GM10248 (cell line): ENCODE measurements around the gene AAGAB.
A peak's percentile ranks its signal among the peaks of the same experiment; 100 is the strongest.

Experiments
- CTCF ChIA-PET: fragments of 300-600 bp; sonication (Branson Sonifier 250); formaldehyde crosslinking; extraction: SDS; loops from one replicate; lab custom pipeline; 2021; ENCODE audit warnings: antibody characterized with exemption; lab: Yijun Ruan, JAX
- POLR2A ChIA-PET: fragments of 350-650 bp; sonication (Branson Sonifier 250); formaldehyde crosslinking; extraction: SDS; loops from one replicate; lab custom pipeline; 2020; ENCODE audit warnings: antibody characterized with exemption; lab: Yijun Ruan, JAX
- DNase-seq: peaks from one replicate; pipeline ENCODE4 v3.0.0; 2012; ENCODE audit errors: extremely low spot score
- TF ChIP-seq, protein P1 (sequence below): IDR thresholded peaks from 2 replicates; pipeline ENCODE4 v1.5.1; 2012; ENCODE audit warnings: mild to moderate bottlenecking, low read depth; ENCODE audit errors: extremely low read depth, missing control alignments, control extremely low read depth

AAGAB gene

GRCh38 chr15:67176195-67176971 lies 78.1 kb downstream of the AAGAB start:
- ChIA-PET POLR2A (interaction anchor here (0.6 kb wide), 1 partner anchor 124 kb away, joined by 9 read pairs; no protein-coding TSS in a partner anchor), CTCF (interaction anchor here (0.9 to 1.7 kb wide), 4 partner anchors 11 to 85 kb away, joined by 3 read pairs; no protein-coding TSS in a partner anchor)
- no peak for DNase-seq
- TF ChIP-seq, protein P1, sequence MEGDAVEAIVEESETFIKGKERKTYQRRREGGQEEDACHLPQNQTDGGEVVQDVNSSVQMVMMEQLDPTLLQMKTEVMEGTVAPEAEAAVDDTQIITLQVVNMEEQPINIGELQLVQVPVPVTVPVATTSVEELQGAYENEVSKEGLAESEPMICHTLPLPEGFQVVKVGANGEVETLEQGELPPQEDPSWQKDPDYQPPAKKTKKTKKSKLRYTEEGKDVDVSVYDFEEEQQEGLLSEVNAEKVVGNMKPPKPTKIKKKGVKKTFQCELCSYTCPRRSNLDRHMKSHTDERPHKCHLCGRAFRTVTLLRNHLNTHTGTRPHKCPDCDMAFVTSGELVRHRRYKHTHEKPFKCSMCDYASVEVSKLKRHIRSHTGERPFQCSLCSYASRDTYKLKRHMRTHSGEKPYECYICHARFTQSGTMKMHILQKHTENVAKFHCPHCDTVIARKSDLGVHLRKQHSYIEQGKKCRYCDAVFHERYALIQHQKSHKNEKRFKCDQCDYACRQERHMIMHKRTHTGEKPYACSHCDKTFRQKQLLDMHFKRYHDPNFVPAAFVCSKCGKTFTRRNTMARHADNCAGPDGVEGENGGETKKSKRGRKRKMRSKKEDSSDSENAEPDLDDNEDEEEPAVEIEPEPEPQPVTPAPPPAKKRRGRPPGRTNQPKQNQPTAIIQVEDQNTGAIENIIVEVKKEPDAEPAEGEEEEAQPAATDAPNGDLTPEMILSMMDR: no peak

DNA sequence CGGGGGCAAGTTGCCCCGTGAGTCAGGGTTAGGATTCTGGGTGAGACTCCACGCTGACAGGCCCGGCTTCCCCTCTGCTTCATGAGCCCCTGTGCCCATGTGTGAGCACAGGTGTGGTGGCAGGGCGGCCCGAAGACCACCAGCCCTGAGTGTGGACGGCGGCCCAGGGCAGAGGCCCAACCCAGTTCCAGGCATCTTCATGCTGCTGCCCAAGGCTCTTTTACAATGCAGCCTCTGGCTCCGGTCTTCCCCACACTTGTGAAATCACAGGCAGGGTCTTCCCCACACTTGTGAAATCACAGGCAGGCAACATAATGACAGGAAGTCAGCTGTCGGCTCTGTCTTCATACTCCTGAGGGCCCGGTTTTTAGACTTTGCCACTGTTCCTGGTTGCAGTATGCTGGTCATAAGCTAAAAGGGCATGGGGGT lies 78.8 kb downstream of the AAGAB start:
- TF ChIP-seq, protein P1: no peak
- POLR2A ChIA-PET: no interaction called here
- peak; percentile 64 for DNase-seq
- CTCF ChIA-PET: interaction anchor here (0.9 to 1.7 kb wide), 4 partner anchors 12 to 86 kb away, joined by 3 read pairs; no protein-coding TSS in a partner anchor

DNA sequence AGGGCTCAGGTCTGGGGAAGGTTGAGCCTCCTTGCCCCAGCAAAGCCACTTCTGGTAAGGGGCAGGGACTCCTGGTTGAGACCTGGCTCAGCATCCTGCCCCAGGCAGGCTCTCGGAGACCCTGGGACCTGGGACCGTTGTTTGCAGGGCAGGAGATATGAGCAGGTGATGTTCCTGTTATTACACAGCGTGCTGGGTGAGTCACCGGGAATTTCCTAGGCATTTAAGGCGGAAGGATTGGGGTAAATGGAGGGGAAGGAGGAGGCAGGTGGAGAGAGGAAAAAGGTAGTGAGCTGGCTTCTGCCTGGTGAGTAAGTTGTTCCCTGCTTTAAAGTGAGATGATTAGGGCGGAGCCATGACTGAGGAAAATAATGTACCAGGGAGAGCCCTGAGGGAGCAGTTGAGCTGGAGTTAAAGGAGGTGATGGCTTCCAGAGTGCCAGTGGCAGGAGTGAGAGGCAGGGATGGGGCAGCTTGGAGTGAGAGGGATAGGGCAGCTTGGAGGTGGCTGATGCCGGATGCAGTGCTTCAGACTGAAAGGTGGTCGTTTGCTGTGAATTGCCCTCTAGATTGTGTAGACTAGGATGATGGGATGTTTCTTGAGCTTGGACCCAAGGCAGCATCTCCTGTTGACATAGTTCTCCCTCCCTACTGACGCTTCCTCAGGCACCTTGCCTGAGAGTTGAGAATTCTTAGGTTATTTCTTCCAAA lies 79.4 kb downstream of the AAGAB start:
- CTCF ChIA-PET: interaction anchor here (0.9 kb wide), 1 partner anchor 28 kb away, joined by 3 read pairs; no protein-coding TSS in a partner anchor
- POLR2A ChIA-PET: no interaction called here
- TF ChIP-seq, protein P1: no peak
- DNase-seq: peak; percentile 42

GRCh38 chr15:67174446-67174845 lies 80.0 kb downstream of the AAGAB start:
- POLR2A ChIA-PET: no interaction called here
- TF ChIP-seq, protein P1: no peak
- DNase-seq: no peak
- CTCF ChIA-PET: no interaction called here

GRCh38 chr15:67173786-67174185 lies 80.7 kb downstream of the AAGAB start:
- POLR2A ChIA-PET: no interaction called here
- CTCF ChIA-PET: no interaction called here
- TF ChIP-seq, protein P1: no peak
- DNase-seq: no peak

DNA sequence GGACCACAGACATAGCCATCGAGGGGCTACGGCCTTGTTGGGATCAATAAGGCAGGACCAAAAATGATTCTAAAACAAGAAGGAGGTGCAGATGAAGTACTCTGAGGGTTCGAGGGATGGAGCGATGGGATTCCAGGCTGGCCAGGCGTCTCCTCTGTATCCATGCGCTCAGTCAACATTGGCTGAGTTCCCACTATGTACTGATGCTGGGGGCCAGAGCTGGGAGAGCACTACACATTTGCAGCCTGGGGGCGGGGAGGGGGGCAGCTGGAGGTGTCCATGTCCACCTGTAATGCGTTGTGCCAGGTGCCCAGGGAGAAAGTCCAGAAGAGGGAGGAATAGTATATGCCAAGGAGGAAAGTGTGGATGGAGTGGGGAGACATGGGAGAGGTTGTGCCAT lies 81.5 kb downstream of the AAGAB start:
- TF ChIP-seq, protein P1: no peak
- POLR2A ChIA-PET: no interaction called here
- no peak for DNase-seq
- CTCF ChIA-PET: interaction anchor here (1.0 kb wide), 1 partner anchor 226 kb away, joined by 3 read pairs; no protein-coding TSS in a partner anchor
